Measurements from ENCODE around the gene RGS6.

DNA sequence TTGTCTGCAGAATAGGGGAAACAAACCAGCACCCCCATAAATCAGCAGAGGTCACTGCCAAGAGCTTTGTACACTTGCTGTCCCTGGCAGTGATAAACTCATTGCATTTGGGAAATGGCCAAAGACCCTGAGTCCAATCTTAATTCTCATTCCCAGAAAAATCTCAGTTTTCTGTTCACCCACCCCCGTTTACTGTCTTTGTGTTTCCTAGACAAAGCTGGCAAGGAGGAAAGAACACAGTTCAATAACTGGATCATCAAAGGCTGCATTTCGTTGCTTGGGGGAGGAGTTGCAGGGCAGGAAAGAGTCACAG is 596.6 kb downstream of the RGS6 start:
- TF ChIP-seq, protein P1, sequence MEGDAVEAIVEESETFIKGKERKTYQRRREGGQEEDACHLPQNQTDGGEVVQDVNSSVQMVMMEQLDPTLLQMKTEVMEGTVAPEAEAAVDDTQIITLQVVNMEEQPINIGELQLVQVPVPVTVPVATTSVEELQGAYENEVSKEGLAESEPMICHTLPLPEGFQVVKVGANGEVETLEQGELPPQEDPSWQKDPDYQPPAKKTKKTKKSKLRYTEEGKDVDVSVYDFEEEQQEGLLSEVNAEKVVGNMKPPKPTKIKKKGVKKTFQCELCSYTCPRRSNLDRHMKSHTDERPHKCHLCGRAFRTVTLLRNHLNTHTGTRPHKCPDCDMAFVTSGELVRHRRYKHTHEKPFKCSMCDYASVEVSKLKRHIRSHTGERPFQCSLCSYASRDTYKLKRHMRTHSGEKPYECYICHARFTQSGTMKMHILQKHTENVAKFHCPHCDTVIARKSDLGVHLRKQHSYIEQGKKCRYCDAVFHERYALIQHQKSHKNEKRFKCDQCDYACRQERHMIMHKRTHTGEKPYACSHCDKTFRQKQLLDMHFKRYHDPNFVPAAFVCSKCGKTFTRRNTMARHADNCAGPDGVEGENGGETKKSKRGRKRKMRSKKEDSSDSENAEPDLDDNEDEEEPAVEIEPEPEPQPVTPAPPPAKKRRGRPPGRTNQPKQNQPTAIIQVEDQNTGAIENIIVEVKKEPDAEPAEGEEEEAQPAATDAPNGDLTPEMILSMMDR (conservative IDR thresholded peaks at IDR 0.05): no peak
- no peak for TF ChIP-seq ZFX (IDR thresholded peaks at IDR 0.05)
